WTC11 (cell line): ENCODE measurements around the gene ARHGAP25. TPM values are rescaled to one million over a fixed set of nuclear protein-coding genes. Genes with fewer than 3 reads are reported as not detected.

Experiments
- ATAC-seq: fragments of 200-7000 bp; cut with Tn5 transposase; 2 replicates; pipeline ENCODE4 v1.10.0; 2021; ENCODE audit warnings: mild to moderate bottlenecking, moderate library complexity
- CTCF ChIA-PET: fragments of 300-600 bp; sonication (Branson Sonifier 250); formaldehyde crosslinking; loops from one replicate; lab custom pipeline; 2021; ENCODE audit warnings: antibody characterized with exemption; lab: Charles Lee
- POLR2A ChIA-PET: fragments of 350-600 bp; sonication (Branson Sonifier 250); formaldehyde crosslinking; loops from one replicate; lab custom pipeline; 2021; ENCODE audit warnings: antibody characterized with exemption; lab: Charles Lee
- DNase-seq: peaks from one replicate; pipeline ENCODE4 v3.0.0; 2021; ENCODE audit warnings: low spot score
- H3K27ac Mint-ChIP-seq: 2 replicates; pipeline ENCODE4 v1.8.0; 2021; ENCODE audit warnings: mixed read lengths
- H3K27me3 Mint-ChIP-seq: 2 replicates; pipeline ENCODE4 v1.8.0; 2021; ENCODE audit warnings: low read depth, mild to moderate bottlenecking, moderate library complexity, mixed read lengths
- H3K36me3 Mint-ChIP-seq: 2 replicates; pipeline ENCODE4 v1.8.0; 2021; ENCODE audit warnings: mixed read lengths
- H3K4me1 Mint-ChIP-seq: 2 replicates; pipeline ENCODE4 v1.8.0; 2022; ENCODE audit warnings: mixed read lengths
- H3K4me3 Mint-ChIP-seq: 2 replicates; pipeline ENCODE4 v1.8.0; 2021; ENCODE audit warnings: mild to moderate bottlenecking, moderate library complexity, mixed read lengths
- H3K9me3 Mint-ChIP-seq: 2 replicates; pipeline ENCODE4 v1.8.0; 2021; ENCODE audit warnings: mixed read lengths
- ATF6 ChIP-seq: sonication (generic); formaldehyde crosslinking; IDR thresholded peaks from 2 replicates; pipeline ENCODE4 v1.8.1; 2023; ENCODE audit warnings: mild to moderate bottlenecking, missing genetic modification reagents
- CDX4 ChIP-seq: fragments of 250-450 bp; sonication (Bioruptor Pico); IDR thresholded peaks from 2 replicates; pipeline ENCODE4 v1.9.0; 2021; ENCODE audit warnings: moderate library complexity, mild to moderate bottlenecking, inconsistent platforms, borderline replicate concordance
- ERG ChIP-seq: fragments of 250-450 bp; sonication (Bioruptor Pico); IDR thresholded peaks from 2 replicates; pipeline ENCODE4 v1.8.0; 2021; ENCODE audit warnings: mild to moderate bottlenecking
- ESRRA ChIP-seq: sonication (generic); formaldehyde crosslinking; IDR thresholded peaks from 2 replicates; pipeline ENCODE4 v1.8.1; 2022; ENCODE audit warnings: mild to moderate bottlenecking, missing genetic modification reagents, borderline replicate concordance
- FOXJ3 ChIP-seq: sonication (generic); formaldehyde crosslinking; IDR thresholded peaks from 2 replicates; pipeline ENCODE4 v1.9.0; 2021; ENCODE audit warnings: missing genetic modification reagents, mild to moderate bottlenecking, borderline replicate concordance
- GABPB1 ChIP-seq: sonication (generic); formaldehyde crosslinking; IDR thresholded peaks from 2 replicates; pipeline ENCODE4 v1.8.1; 2023; ENCODE audit warnings: mild to moderate bottlenecking, missing genetic modification reagents
- HMGXB4 ChIP-seq: sonication (generic); formaldehyde crosslinking; IDR thresholded peaks from 2 replicates; pipeline ENCODE4 v1.8.1; 2023; ENCODE audit warnings: mild to moderate bottlenecking, moderate library complexity, missing genetic modification reagents
- IRF2 ChIP-seq: sonication (generic); formaldehyde crosslinking; IDR thresholded peaks from 2 replicates; pipeline ENCODE4 v1.8.0; 2022; ENCODE audit warnings: low read depth, missing genetic modification reagents, borderline replicate concordance
- JUN ChIP-seq: sonication (generic); formaldehyde crosslinking; IDR thresholded peaks from 2 replicates; pipeline ENCODE4 v1.8.0; 2023; ENCODE audit warnings: mild to moderate bottlenecking, missing genetic modification reagents
- KAT7 ChIP-seq: sonication (generic); formaldehyde crosslinking; IDR thresholded peaks from 2 replicates; pipeline ENCODE4 v1.8.1; 2023; ENCODE audit warnings: missing genetic modification reagents, mild to moderate bottlenecking, borderline replicate concordance
- MXD4 ChIP-seq: fragments of 250-450 bp; sonication (Bioruptor Pico); IDR thresholded peaks from 2 replicates; pipeline ENCODE4 v1.8.0; 2021; ENCODE audit warnings: mild to moderate bottlenecking, moderate library complexity, borderline replicate concordance
- NFATC4 ChIP-seq: fragments of 250-450 bp; sonication (Bioruptor Pico); IDR thresholded peaks from 2 replicates; pipeline ENCODE4 v1.9.0; 2021; ENCODE audit warnings: mild to moderate bottlenecking
- NR1H2 ChIP-seq: sonication (generic); formaldehyde crosslinking; IDR thresholded peaks from 2 replicates; pipeline ENCODE4 v1.9.0; 2021; ENCODE audit warnings: mild to moderate bottlenecking, moderate library complexity, missing genetic modification reagents
- NR2C2 ChIP-seq: sonication (generic); formaldehyde crosslinking; IDR thresholded peaks from 2 replicates; pipeline ENCODE4 v1.8.0; 2022; ENCODE audit warnings: mild to moderate bottlenecking, missing genetic modification reagents
- SMAD3 ChIP-seq: sonication (generic); formaldehyde crosslinking; IDR thresholded peaks from 2 replicates; pipeline ENCODE4 v1.8.0; 2022; ENCODE audit warnings: missing genetic modification reagents, mild to moderate bottlenecking, borderline replicate concordance
- TCF7 ChIP-seq: sonication (generic); formaldehyde crosslinking; IDR thresholded peaks from 2 replicates; pipeline ENCODE4 v1.8.0; 2022; ENCODE audit warnings: mild to moderate bottlenecking, low read depth, missing genetic modification reagents, moderate library complexity
- TEAD4 ChIP-seq: sonication (generic); formaldehyde crosslinking; IDR thresholded peaks from 2 replicates; pipeline ENCODE4 v1.8.0; 2022; ENCODE audit warnings: mild to moderate bottlenecking, missing genetic modification reagents
- USF2 ChIP-seq: sonication (generic); formaldehyde crosslinking; IDR thresholded peaks from 2 replicates; pipeline ENCODE4 v1.8.1; 2023; ENCODE audit warnings: mild to moderate bottlenecking, missing genetic modification reagents, moderate library complexity
- ZMAT4 ChIP-seq: fragments of 250-450 bp; sonication (Bioruptor Pico); IDR thresholded peaks from 2 replicates; pipeline ENCODE4 v1.9.0; 2021; ENCODE audit warnings: mild to moderate bottlenecking
- ZNF121 ChIP-seq: sonication (generic); formaldehyde crosslinking; IDR thresholded peaks from 2 replicates; pipeline ENCODE4 v1.8.0; 2023; ENCODE audit warnings: missing genetic modification reagents
- ZNF317 ChIP-seq: sonication (generic); formaldehyde crosslinking; IDR thresholded peaks from 2 replicates; pipeline ENCODE4 v1.8.1; 2023; ENCODE audit warnings: low read depth, mild to moderate bottlenecking, moderate library complexity, missing genetic modification reagents, borderline replicate concordance
- ZNF512 ChIP-seq: sonication (generic); formaldehyde crosslinking; IDR thresholded peaks from 2 replicates; pipeline ENCODE4 v1.8.1; 2022; ENCODE audit warnings: missing genetic modification reagents, borderline replicate concordance
- ZNF671 ChIP-seq: fragments of 250-450 bp; sonication (Bioruptor Pico); IDR thresholded peaks from 2 replicates; pipeline ENCODE4 v1.8.0; 2021; ENCODE audit warnings: mild to moderate bottlenecking
- ZSCAN18 ChIP-seq: fragments of 250-450 bp; sonication (Bioruptor Pico); IDR thresholded peaks from 2 replicates; pipeline ENCODE4 v2.1.2; 2022; ENCODE audit warnings: mild to moderate bottlenecking, moderate library complexity
- total RNA-seq: library from RNA; stranded (reverse); gene quantifications from 3 replicates; pipeline ENCODE4 v1.2.3, GENCODE V29; 2021

ARHGAP25 gene
- total RNA-seq, 1 experiment from 2014 or later = 2.9 TPM

- TF ChIP-seq NR1H2 (CRISPR knock-in tag) (no peak), NR2C2 (no peak), KAT7 (CRISPR knock-in tag) (no peak), USF2 (CRISPR knock-in tag) (no peak), JUN (CRISPR knock-in tag) (no peak), TEAD4 (CRISPR knock-in tag) (no peak), ZNF317 (no peak), CDX4 (CRISPR knock-in tag) (no peak), ZNF671 (CRISPR knock-in tag) (no peak), ESRRA (CRISPR knock-in tag) (no peak), GABPB1 (CRISPR knock-in tag) (no peak), FOXJ3 (CRISPR knock-in tag) (no peak), ATF6 (CRISPR knock-in tag) (no peak), SMAD3 (CRISPR knock-in tag) (no peak), ZSCAN18 (CRISPR knock-in tag) (no peak), ZNF121 (CRISPR knock-in tag) (no peak)
- ChIA-PET CTCF (interaction anchor here (3.7 kb wide), 1 partner anchor 11 kb away, joined by 38 read pairs; no protein-coding TSS in a partner anchor), POLR2A (no interaction called here)
- Mint-ChIP-seq H3K4me1 (peaks cover 24% of the 10 kb centered on the region), H3K36me3 (no peaks in the 10 kb centered on the region), H3K27ac (no peak overlapping the region), H3K27me3 (peaks cover 3% of the 10 kb centered on the region; the same call in 1 of the 2 replicates), H3K4me3 (no peak overlapping the region), H3K9me3 (no peaks in the 10 kb centered on the region)
- no peak for ATAC-seq
- no peak for DNase-seq
Observed at GRCh38 chr2:68762665-68763064, 28.1 kb downstream of the ARHGAP25 start.

- no peak for DNase-seq
- H3K27ac Mint-ChIP-seq = peak overlapping the region; percentile 71
- no peaks in the 10 kb centered on the region for H3K36me3 Mint-ChIP-seq
- H3K27me3 Mint-ChIP-seq = no peaks in the 10 kb centered on the region
- POLR2A ChIA-PET = no interaction called here
- no peak; the same call in 1 of the 2 replicates for ATAC-seq
- no peaks in the 10 kb centered on the region for H3K9me3 Mint-ChIP-seq
- peaks cover 31% of the 10 kb centered on the region for H3K4me1 Mint-ChIP-seq
- CTCF ChIA-PET = interaction anchor here (0.9 to 3.7 kb wide), 6 partner anchors 8 to 55 kb away, joined by 3 to 38 read pairs (median 4); no protein-coding TSS in a partner anchor
- H3K4me3 Mint-ChIP-seq = no peak overlapping the region
- no peak for TF ChIP-seq USF2 (CRISPR knock-in tag)
- no peak for TF ChIP-seq ZNF512 (CRISPR knock-in tag)
- TF ChIP-seq NFATC4 (CRISPR knock-in tag) = no peak
- TF ChIP-seq ZMAT4 (CRISPR knock-in tag) = no peak
- no peak for TF ChIP-seq NR2C2
- no peak for TF ChIP-seq HMGXB4 (CRISPR knock-in tag)
- TF ChIP-seq TCF7 = no peak
- TF ChIP-seq ERG (CRISPR knock-in tag) = no peak
- no peak for TF ChIP-seq MXD4 (CRISPR knock-in tag)
- TF ChIP-seq IRF2 = no peak
Observed at GRCh38 chr2:68764041-68764805, 29.6 kb downstream of the ARHGAP25 start.
